IMR-90 (cell line): ENCODE measurements around the gene CLNK. TPM values are rescaled to one million over a fixed set of nuclear protein-coding genes. Genes with fewer than 3 reads are reported as not detected.

Experiments
- ATAC-seq: fragments of 200-7000 bp; cut with Tn5 transposase; 2 replicates; pipeline ENCODE4 v1.9.1; 2020; ENCODE audit warnings: low read depth, mild to moderate bottlenecking, moderate library complexity
- BruUV-seq: library from RNA; stranded (reverse); fragments of 400-500 nt; replicated peaks from 2 replicates; lab custom pipeline; 2021; lab: Mats Ljungman, UMichigan
- CTCF ChIA-PET: fragments of 300-600 bp; formaldehyde crosslinking; extraction: SDS; loops from one replicate; lab custom pipeline; 2021; ENCODE audit warnings: antibody characterized with exemption; lab: Yijun Ruan, JAX
- POLR2A ChIA-PET: fragments of 300-600 bp; sonication (Branson Sonifier 250); formaldehyde crosslinking; loops from one replicate; lab custom pipeline; 2022; ENCODE audit warnings: antibody characterized with exemption; ENCODE audit not compliant: unreplicated experiment; lab: Charles Lee
- DNase-seq: peaks from one replicate; pipeline ENCODE4 v3.0.0; 2013
- H2AFZ ChIP-seq: replicated peaks from 2 replicates; pipeline ENCODE3; 2013; ENCODE audit warnings: low read length, mild to moderate bottlenecking; ENCODE audit not compliant: poor library complexity
- H2AK5ac ChIP-seq: 2 replicates; pipeline ENCODE4 v1.6.1; 2013; ENCODE audit warnings: low read depth, low read length, inconsistent platforms
- H2AK9ac ChIP-seq: replicated peaks from 2 replicates; pipeline ENCODE3; 2013; ENCODE audit warnings: mild to moderate bottlenecking, low read depth, low read length, moderate library complexity; ENCODE audit not compliant: poor library complexity
- H2BK120ac ChIP-seq: 2 replicates; pipeline ENCODE4 v1.6.1; 2013; ENCODE audit warnings: low read depth, low read length, inconsistent platforms
- H2BK15ac ChIP-seq: 3 replicates; pipeline ENCODE4 v1.6.1; 2013; ENCODE audit warnings: low read depth, low read length, inconsistent platforms
- H2BK20ac ChIP-seq: 2 replicates; pipeline ENCODE4 v1.6.1; 2013; ENCODE audit warnings: low read depth, mild to moderate bottlenecking, inconsistent platforms, low read length, moderate library complexity
- H2BK5ac ChIP-seq: 2 replicates; pipeline ENCODE4 v1.6.1; 2013; ENCODE audit warnings: mild to moderate bottlenecking, low read depth, low read length, inconsistent platforms; ENCODE audit not compliant: poor library complexity, severe bottlenecking
- H3K14ac ChIP-seq: replicated peaks from 2 replicates; pipeline ENCODE4 v1.6.1; 2013; ENCODE audit warnings: low read depth, low read length, inconsistent platforms
- H3K18ac ChIP-seq: 2 replicates; pipeline ENCODE4 v1.6.1; 2013; ENCODE audit warnings: low read depth, low read length, control low read depth
- H3K23ac ChIP-seq: 2 replicates; pipeline ENCODE4 v1.6.1; 2013; ENCODE audit warnings: low read depth, low read length, inconsistent platforms
- H3K27ac ChIP-seq: 2 replicates; pipeline ENCODE4 v1.5.1; 2013; ENCODE audit warnings: mild to moderate bottlenecking, control low read depth, low read length; ENCODE audit not compliant: insufficient read depth
- H3K27me3 ChIP-seq: 2 replicates; pipeline ENCODE4 v1.6.1; 2013; ENCODE audit warnings: low read length; ENCODE audit not compliant: control insufficient read depth, insufficient read depth
- H3K36me3 ChIP-seq: 2 replicates; pipeline ENCODE4 v1.6.1; 2013; ENCODE audit warnings: low read length, mixed read lengths; ENCODE audit not compliant: control insufficient read depth, insufficient read depth
- H3K4ac ChIP-seq: 2 replicates; pipeline ENCODE4 v1.6.1; 2013; ENCODE audit warnings: low read depth, low read length, inconsistent platforms
- H3K4me1 ChIP-seq: 2 replicates; pipeline ENCODE4 v1.6.1; 2013; ENCODE audit warnings: low read length, mixed read lengths; ENCODE audit not compliant: control insufficient read depth, insufficient read depth
- H3K4me2 ChIP-seq: 2 replicates; pipeline ENCODE4 v1.6.1; 2013; ENCODE audit warnings: low read depth, mild to moderate bottlenecking, control low read depth, low read length, moderate library complexity
- H3K4me3 ChIP-seq: 2 replicates; pipeline ENCODE4 v1.5.1; 2013; ENCODE audit warnings: low read depth, mild to moderate bottlenecking, control low read depth, low read length, moderate library complexity; ENCODE audit not compliant: insufficient read depth
- H3K56ac ChIP-seq: 2 replicates; pipeline ENCODE4 v1.6.1; 2013; ENCODE audit warnings: low read length, inconsistent platforms; ENCODE audit not compliant: insufficient read depth; ENCODE audit errors: extremely low read depth
- H3K79me1 ChIP-seq, 2 experiments: 2 replicates each; pipeline ENCODE4 v1.6.1; 2013; ENCODE audit warnings: low read length in 2 of 2, inconsistent platforms in 1 of 2, low read depth in 1 of 2
- H3K9ac ChIP-seq: 2 replicates; pipeline ENCODE4 v1.6.1; 2013; ENCODE audit warnings: low read depth, low read length, control low read depth
- H3K9me1 ChIP-seq: 2 replicates; pipeline ENCODE4 v1.6.1; 2013; ENCODE audit warnings: low read length, inconsistent platforms; ENCODE audit not compliant: insufficient read depth
- H3K9me3 ChIP-seq: 2 replicates; pipeline ENCODE4 v1.6.1; 2013; ENCODE audit warnings: low read length; ENCODE audit not compliant: control insufficient read depth, insufficient read depth
- H4K20me1 ChIP-seq: 2 replicates; pipeline ENCODE4 v1.6.1; 2013; ENCODE audit warnings: low read length, inconsistent platforms; ENCODE audit not compliant: insufficient read depth
- H4K5ac ChIP-seq: 2 replicates; pipeline ENCODE4 v1.6.1; 2013; ENCODE audit warnings: mild to moderate bottlenecking, low read depth, low read length, control low read depth
- H4K8ac ChIP-seq, 2 experiments: 2 replicates each; pipeline ENCODE4 v1.6.1; 2013; ENCODE audit warnings: low read depth in 2 of 2, low read length in 2 of 2, control low read depth in 1 of 2, inconsistent platforms in 1 of 2
- H4K91ac ChIP-seq: 2 replicates; pipeline ENCODE4 v1.6.1; 2013; ENCODE audit warnings: low read depth, low read length, inconsistent platforms; ENCODE audit not compliant: insufficient read depth
- ELK1 ChIP-seq: fragments of 150-350 bp; IDR thresholded peaks from 2 replicates; pipeline ENCODE4 v1.6.1; 2016; ENCODE audit warnings: low read depth, mild to moderate bottlenecking, low read length, moderate library complexity, borderline replicate concordance
- POLR2A ChIP-seq: IDR thresholded peaks from 2 replicates; pipeline ENCODE4 v1.6.1; 2012; ENCODE audit warnings: mild to moderate bottlenecking, low read depth, low read length
- USF2 ChIP-seq: fragments of 150-350 bp; IDR thresholded peaks from 2 replicates; pipeline ENCODE4 v1.6.1; 2017; ENCODE audit warnings: mild to moderate bottlenecking, antibody characterized with exemption, low read length, low read depth
- WGBS, 2 experiments: methylation state at CpG; one replicate each; pipeline versions ENCODE4 v1.1.5 to v1.1.7; 2013; ENCODE audit warnings: missing lambda C conversion rate in 2 of 2; ENCODE audit not compliant: insufficient read length in 1 of 2; ENCODE audit errors: extremely low coverage in 2 of 2; 5-methylcytosine and 5-hydroxymethylcytosine counted together
- dilution Hi-C: fragments of 300-500 bp; cut with HindIII; formaldehyde crosslinking; loops from one replicate; pipeline ENCODE4 v1.14.3; 2018; ENCODE audit warnings: low sequenced_read_pairs; ENCODE audit not compliant: unreplicated experiment
- in situ Hi-C: fragments of 300-500 bp; cut with MboI; formaldehyde crosslinking; loops from 3 replicates; pipeline ENCODE4 v1.14.3; 2019; ENCODE audit warnings: low sequenced_read_pairs, inconsistent platforms, mixed read lengths
- intact Hi-C: fragments of 100-400 bp; cut with micrococcal nuclease; formaldehyde crosslinking; loops from 2 replicates; pipeline ENCODE4 v1.10.0; 2022
- polyA plus RNA-seq, 3 experiments: library from polyadenylated mRNA; depleted of rRNA; stranded (reverse); fragments of >200 nt; gene quantifications; 2 replicates each; pipeline ENCODE4 v1.2.3, GENCODE V29; 2012; ENCODE audit warnings: low replicate concordance in 1 of 3
- total RNA-seq: library from RNA; depleted of rRNA; stranded (reverse); fragments of >200 nt; gene quantifications from 2 replicates; pipeline ENCODE4 v1.2.3, GENCODE V29; 2012

CLNK gene
- total and polyA plus RNA-seq, 2 of the 4 experiments (the other 2 are of a cell fraction): not detected

GRCh38 chr4:10457255-10457801 is 227.2 kb downstream of the CLNK start, which contains the start of gene ZNF518B (continued):
- TF ChIP-seq ELK1: no peak

GRCh38 chr4:10456595-10457254 is 227.8 kb downstream of the CLNK start:
- peak overlapping the region; percentile 37 for H3K27ac ChIP-seq
- POLR2A ChIA-PET: interaction anchor here (0.5 kb wide), 1 partner anchor 9 kb away, joined by 12 read pairs; no protein-coding TSS in a partner anchor

More at GRCh38 chr4:10456595-10457254, 227.8 kb downstream of the CLNK start:
- ATAC-seq: peak; percentile 70
- intact Hi-C loops (loop anchor here (2.0 kb wide), 1 partner anchor 340 kb away; the partner anchor contains the start of gene WDR1), dilution Hi-C loops (no loop called here), in situ Hi-C loops (no loop called here)
- peak overlapping the region; percentile 82 for H3K4ac ChIP-seq
- peaks cover 2% of the 10 kb centered on the region; the same call in 1 of the 2 replicates for H3K9me3 ChIP-seq
- peak overlapping the region; percentile 87 for H3K23ac ChIP-seq
- H3K36me3 ChIP-seq: peaks cover 18% of the 10 kb centered on the region
- no peak overlapping the region; the same call in 2 of the 3 replicates for H2BK15ac ChIP-seq
- peak overlapping the region; percentile 52 for H3K4me3 ChIP-seq
- peak overlapping the region; percentile 67 for H2AK9ac ChIP-seq
- H2BK20ac ChIP-seq: no peak overlapping the region
- peak overlapping the region; percentile 82 for H4K91ac ChIP-seq
- peak overlapping the region; percentile 38 for H4K5ac ChIP-seq
- peak overlapping the region; percentile 22 for H2BK5ac ChIP-seq
- no peaks in the 10 kb centered on the region for H3K4me1 ChIP-seq
- TF ChIP-seq POLR2A: no peak
- TF ChIP-seq USF2: 0 out of 2 replicates have a peak, but pooled peaks have one; percentile 12
- H4K8ac ChIP-seq: peak overlapping the region; percentile 87 to 93
- H2BK120ac ChIP-seq: no peak overlapping the region
- DNase-seq: peak; percentile 56
- peak overlapping the region; percentile 99 for H2AFZ ChIP-seq
- 5% methylated on average over 65 of the region's 96 CpGs; no CpG with 5 or more reads in 1 of the 2 experiments for WGBS, 2 experiments
- no peaks in the 10 kb centered on the region for H3K9me1 ChIP-seq
- H3K56ac ChIP-seq: peak overlapping the region; percentile 26; the same call in 1 of the 2 replicates
- peaks cover 17 to 29% of the 10 kb centered on the region in 2 experiments for H3K79me1 ChIP-seq
- CTCF ChIA-PET: no interaction called here
- H3K4me2 ChIP-seq: peak overlapping the region; percentile 70
- peak overlapping the region; percentile 66; the same call in 1 of the 2 replicates for H2AK5ac ChIP-seq
- H3K27me3 ChIP-seq: peaks cover 3% of the 10 kb centered on the region
- H3K14ac ChIP-seq: peak overlapping the region; percentile 79
- no peaks in the 10 kb centered on the region; the same call in 1 of the 2 replicates for H4K20me1 ChIP-seq
- no TSS peak for BruUV-seq
- H3K18ac ChIP-seq: peak overlapping the region; percentile 5; the same call in 1 of the 2 replicates
- peak overlapping the region; percentile 41 for H3K9ac ChIP-seq
